Lung (tissue), 12 donors: ENCODE results near the gene CTTN. TPM values are rescaled to one million over a fixed set of nuclear protein-coding genes. Genes with fewer than 3 reads are reported as not detected.
A peak's percentile ranks its signal among the peaks of the same experiment; 100 is the strongest.

Experiments used
- ATAC-seq: fragments of 200-7000 bp; cut with Tn5 transposase; one replicate; pipeline ENCODE4 v1.9.1; 2020; ENCODE audit warnings: moderate number of reproducible peaks; ENCODE audit not compliant: insufficient read depth, low FRiP score
- DNase-seq, 3 donors: peaks; one replicate each; pipeline ENCODE4 v3.0.0-alpha.2; 2013 to 2017
- H3K27ac ChIP-seq, 2 donors: one replicate each; pipeline ENCODE4 v1.5.1; 2013; ENCODE audit warnings: mild to moderate bottlenecking in 2 of 2, moderate library complexity in 2 of 2, control low read depth in 1 of 2, inconsistent platforms in 1 of 2, low read depth in 1 of 2, low read length in 1 of 2
- H3K27me3 ChIP-seq, 3 donors: one replicate each; pipeline ENCODE4 v1.5.1; 2013; ENCODE audit warnings: low read length in 2 of 3; ENCODE audit not compliant: control insufficient read depth in 3 of 3, insufficient read depth in 3 of 3
- H3K36me3 ChIP-seq, 4 donors: one replicate each; pipeline ENCODE4 v1.5.1; 2013; ENCODE audit warnings: low read length in 4 of 4, mild to moderate bottlenecking in 1 of 4, moderate library complexity in 1 of 4; ENCODE audit not compliant: control insufficient read depth in 4 of 4, insufficient read depth in 4 of 4
- H3K4me1 ChIP-seq, 5 donors: one replicate each; pipeline ENCODE4 v1.5.1; 2013; ENCODE audit warnings: low read length in 5 of 5, mild to moderate bottlenecking in 2 of 5, moderate library complexity in 1 of 5; ENCODE audit not compliant: control insufficient read depth in 5 of 5, insufficient read depth in 5 of 5
- H3K4me3 ChIP-seq: one replicate; pipeline ENCODE4 v1.5.1; 2013; ENCODE audit warnings: mild to moderate bottlenecking, control low read depth, moderate library complexity
- H3K9ac ChIP-seq, 2 donors: one replicate each; pipeline ENCODE4 v1.5.1; 2013; ENCODE audit warnings: low read length in 2 of 2, control low read depth in 1 of 2; ENCODE audit not compliant: insufficient read depth in 1 of 2
- H3K9me3 ChIP-seq, 4 donors: one replicate each; pipeline ENCODE4 v1.5.1; 2013; ENCODE audit warnings: low read length in 3 of 4, mild to moderate bottlenecking in 1 of 4, moderate library complexity in 1 of 4; ENCODE audit not compliant: control insufficient read depth in 4 of 4, insufficient read depth in 3 of 4
- CTCF ChIP-seq: IDR thresholded peaks from 2 replicates; pipeline ENCODE4 v1.5.1; 2012; ENCODE audit warnings: mild to moderate bottlenecking; ENCODE audit errors: control extremely low read depth, extremely low read depth
- WGBS, 2 donors: extraction: QIAGEN DNeasy Blood & Tissue Kit; methylation state at CpG; one replicate each; pipeline ENCODE4 v1.1.7; 2013; 5-methylcytosine and 5-hydroxymethylcytosine counted together
- polyA plus RNA-seq, 2 donors: library from polyadenylated mRNA; stranded (reverse); fragments of 200-250 nt; gene quantifications; one replicate each; pipeline ENCODE4 v1.2.1, GENCODE V29; 2013
- total RNA-seq, 2 donors: library from RNA; depleted of rRNA in 1 of 2; stranded (reverse); fragments of >200 nt in 1 of 2; gene quantifications; one replicate each; pipeline ENCODE4 v1.2.1, GENCODE V29; 2014 to 2021
- donor health status: control.
- donor health status: control.
- donor health status: Bipolar disorder and iron deficiency.
- donor health status: healthy.
- donor health status: DM: yes; HTN: yes; CAD: no.

CTTN gene
- total and polyA plus RNA-seq, 4 donors, result 89.8 to 235 (median 154) TPM

DNA sequence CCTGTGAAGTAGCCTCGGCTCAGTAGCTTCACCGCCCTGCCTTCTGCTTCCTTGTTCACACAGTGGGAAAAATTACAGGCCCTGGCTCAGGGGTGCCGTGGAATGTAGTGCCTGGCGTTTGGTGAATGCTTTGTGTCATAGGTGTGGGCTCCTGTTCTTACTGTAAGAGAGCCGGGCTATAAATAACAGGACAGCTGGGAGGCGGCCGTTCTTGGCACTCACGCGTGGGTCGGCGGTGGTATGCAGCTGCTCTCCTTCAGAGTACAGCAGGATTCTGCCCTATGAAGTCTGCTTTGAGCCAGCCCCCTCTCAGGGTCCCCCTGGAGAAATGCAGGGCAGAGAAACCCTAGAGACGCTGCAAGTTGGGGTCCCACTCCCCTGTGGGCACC lies 84.2 kb downstream of the CTTN start:
- H3K27ac ChIP-seq, result peak overlapping the region; percentile 34 to 89
- no peak overlapping the region for H3K9ac ChIP-seq
- H3K9me3 ChIP-seq, result no peaks in the 10 kb centered on the region
- ATAC-seq (peak; percentile 17), DNase-seq (peak; percentile 25 to 48 (median 47))
- WGBS, 2 donors, result 64 to 72% methylated on average over 12 of the region's 12 CpGs
- H3K27me3 ChIP-seq, result no peaks in the 10 kb centered on the region
- H3K36me3 ChIP-seq, result no peaks in the 10 kb centered on the region
- peaks cover 0 to 5% (median 0%) of the 10 kb centered on the region in 5 donors for H3K4me1 ChIP-seq
- no peak for TF ChIP-seq CTCF
- no peak overlapping the region for H3K4me3 ChIP-seq

DNA sequence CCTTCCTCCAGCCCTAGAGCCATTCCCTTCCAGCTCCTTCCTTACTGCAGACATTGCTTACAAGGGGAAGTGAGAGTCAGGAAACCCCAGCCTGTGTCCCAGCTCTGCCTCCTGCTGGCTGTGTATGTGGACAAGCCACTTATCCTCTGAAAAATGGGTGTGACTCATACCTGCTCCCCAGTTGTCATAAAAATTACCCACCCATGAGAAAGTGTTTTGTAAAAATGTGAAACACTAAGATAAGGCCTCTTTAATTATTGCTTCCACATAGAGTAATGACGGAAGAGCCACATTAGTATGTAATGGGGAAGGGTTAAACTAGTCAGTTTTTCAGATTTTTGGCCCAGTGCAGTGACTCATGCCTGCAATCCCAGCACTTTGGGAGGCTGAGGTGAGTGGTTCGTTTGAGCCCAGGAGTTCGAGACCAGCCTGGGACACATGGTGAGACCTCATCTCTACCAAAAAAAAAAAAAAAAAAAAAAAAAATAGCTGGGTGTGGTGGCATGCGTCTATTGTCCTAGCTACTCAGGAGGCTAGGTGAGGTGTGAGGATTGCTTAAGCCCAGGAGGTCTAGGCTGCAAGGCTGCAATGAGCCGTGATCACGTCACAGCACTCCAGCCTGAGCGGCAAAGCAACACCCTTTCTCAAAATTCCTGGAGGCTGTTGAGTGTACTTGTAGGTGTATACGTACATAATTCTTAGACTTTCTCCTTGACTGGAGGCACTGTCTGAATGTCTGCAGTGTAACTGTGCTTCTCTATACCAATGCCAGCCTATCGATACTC lies 84.9 kb downstream of the CTTN start:
- 71 to 78% methylated on average over 9 of the region's 9 CpGs for WGBS, 2 donors
- ATAC-seq (peak; percentile 71), DNase-seq (peak; percentile 25 to 64 (median 53))
- H3K4me1 ChIP-seq, result peaks cover 0 to 5% (median 0%) of the 10 kb centered on the region in 5 donors
- H3K4me3 ChIP-seq, result no peak overlapping the region
- TF ChIP-seq CTCF, result no peak
- peak overlapping the region in 1 of 2 donors; percentile 39 for H3K9ac ChIP-seq
- peak overlapping the region; percentile 34 to 89 for H3K27ac ChIP-seq
- H3K9me3 ChIP-seq, result no peaks in the 10 kb centered on the region
- peaks cover 0 to 3% (median 0%) of the 10 kb centered on the region in 4 donors for H3K36me3 ChIP-seq
- H3K27me3 ChIP-seq, result no peaks in the 10 kb centered on the region

GRCh38 chr11:70483917-70484316 lies 85.6 kb downstream of the CTTN start:
- WGBS, 2 donors, result 92 to 96% methylated on average over 2 of the region's 2 CpGs
- Histone ChIP-seq H3K9me3 (no peaks in the 10 kb centered on the region), H3K9ac (no peak overlapping the region), H3K36me3 (peaks cover 0 to 3% (median 0%) of the 10 kb centered on the region in 4 donors), H3K4me3 (no peak overlapping the region), H3K4me1 (peaks cover 0 to 5% (median 0%) of the 10 kb centered on the region in 5 donors), H3K27me3 (no peaks in the 10 kb centered on the region), H3K27ac (peak overlapping the region in 1 of 2 donors; percentile 58)
- DNase-seq (no peak), ATAC-seq (no peak)
- TF ChIP-seq CTCF, result no peak
